Uterus (tissue), 2 donors: ENCODE data around the gene SEZ6.

Source experiments
- CTCF ChIP-seq, 4 experiments: fragments of 200-600 bp in 2 of 4; fragments of 450-650 bp in 2 of 4; sonication (generic) in 2 of 4; IDR thresholded peaks; one replicate each; pipeline ENCODE4 v1.5.1; 2016 to 2019; ENCODE audit warnings: antibody characterized with exemption in 4 of 4, mild to moderate bottlenecking in 2 of 4, moderate library complexity in 1 of 4
- POLR2A ChIP-seq, 2 donors: fragments of 450-650 bp; IDR thresholded peaks; one replicate each; pipeline ENCODE4 v1.6.1; 2016; ENCODE audit warnings: antibody characterized with exemption in 2 of 2, mild to moderate bottlenecking in 1 of 2, moderate library complexity in 1 of 2

- TF ChIP-seq POLR2A (IDR thresholded peaks at IDR 0.05) (no peak), CTCF (IDR thresholded peaks at IDR 0.05) (no peak)
Observed at GRCh38 chr17:28948873-28949184, 57.0 kb downstream of the SEZ6 start.
